ENCODE results near the gene ZBED3. TPM values are rescaled to one million over a fixed set of nuclear protein-coding genes. Genes with fewer than 3 reads are reported as not detected.

The ZBED3 gene
- total RNA-seq, 1 experiment from 2014 or later, result 14.8 TPM

DNA sequence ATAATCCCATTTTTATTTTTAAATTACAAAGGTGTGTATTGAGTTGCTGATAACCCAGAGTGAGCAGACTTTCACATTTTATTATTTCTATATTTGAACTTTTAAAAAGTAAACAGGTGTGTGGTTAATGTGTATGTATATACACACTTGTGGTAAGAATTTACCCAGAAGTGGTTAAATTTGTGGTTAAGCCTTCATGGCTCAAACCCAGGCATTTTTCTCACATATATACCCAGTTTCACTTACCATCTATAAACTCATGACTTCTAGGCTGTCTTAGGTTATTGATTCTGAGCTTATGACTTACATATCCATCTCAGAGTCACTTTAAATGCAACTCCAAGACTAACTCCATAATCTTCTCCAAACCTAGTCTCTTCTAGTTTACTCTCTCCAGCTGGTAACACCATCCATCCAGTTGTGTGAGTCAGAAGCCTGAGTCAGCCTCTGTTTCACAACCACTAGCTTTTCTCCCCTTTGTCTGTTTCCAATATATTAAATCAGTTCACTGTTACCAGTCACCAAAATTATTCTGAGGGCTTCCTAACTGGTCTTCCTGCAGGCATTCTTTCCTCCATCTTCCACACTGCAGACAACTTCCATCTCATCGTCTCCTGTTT, 20.2 kb downstream of the ZBED3 start:
- H3K4me1 Mint-ChIP-seq (ENCODE audit: insufficient read depth, unreplicated experiment), result peaks cover 9% of the 10 kb centered on the region
- intact Hi-C loops (cut with micrococcal nuclease), result no loop called here
- H3K4me3 Mint-ChIP-seq (ENCODE audit: unreplicated experiment), result no peak overlapping the region
- peaks cover 38% of the 10 kb centered on the region for H3K36me3 Mint-ChIP-seq (ENCODE audit: insufficient read depth, unreplicated experiment)
- H3K27me3 Mint-ChIP-seq (ENCODE audit: insufficient read depth, unreplicated experiment), result no peaks in the 10 kb centered on the region
- DNase-seq (ENCODE audit: unreplicated experiment), result peak; percentile 48
- no peak overlapping the region for H3K27ac Mint-ChIP-seq (ENCODE audit: low read depth, unreplicated experiment)
- H3K9me3 Mint-ChIP-seq (ENCODE audit: unreplicated experiment), result no peaks in the 10 kb centered on the region
- POLR2A ChIA-PET, result interaction anchor here (0.7 to 1.1 kb wide), 4 partner anchors 12 to 37 kb away, joined by 3 to 5 read pairs (median 3); partner anchors contain the start of gene AGGF1
- CTCF ChIA-PET, result interaction anchor here (1.0 to 1.6 kb wide), 3 partner anchors 10 to 425 kb away, joined by 4 to 7 read pairs (median 6); partner anchors contain the start of gene WDR41
- TF ChIP-seq, protein P1, sequence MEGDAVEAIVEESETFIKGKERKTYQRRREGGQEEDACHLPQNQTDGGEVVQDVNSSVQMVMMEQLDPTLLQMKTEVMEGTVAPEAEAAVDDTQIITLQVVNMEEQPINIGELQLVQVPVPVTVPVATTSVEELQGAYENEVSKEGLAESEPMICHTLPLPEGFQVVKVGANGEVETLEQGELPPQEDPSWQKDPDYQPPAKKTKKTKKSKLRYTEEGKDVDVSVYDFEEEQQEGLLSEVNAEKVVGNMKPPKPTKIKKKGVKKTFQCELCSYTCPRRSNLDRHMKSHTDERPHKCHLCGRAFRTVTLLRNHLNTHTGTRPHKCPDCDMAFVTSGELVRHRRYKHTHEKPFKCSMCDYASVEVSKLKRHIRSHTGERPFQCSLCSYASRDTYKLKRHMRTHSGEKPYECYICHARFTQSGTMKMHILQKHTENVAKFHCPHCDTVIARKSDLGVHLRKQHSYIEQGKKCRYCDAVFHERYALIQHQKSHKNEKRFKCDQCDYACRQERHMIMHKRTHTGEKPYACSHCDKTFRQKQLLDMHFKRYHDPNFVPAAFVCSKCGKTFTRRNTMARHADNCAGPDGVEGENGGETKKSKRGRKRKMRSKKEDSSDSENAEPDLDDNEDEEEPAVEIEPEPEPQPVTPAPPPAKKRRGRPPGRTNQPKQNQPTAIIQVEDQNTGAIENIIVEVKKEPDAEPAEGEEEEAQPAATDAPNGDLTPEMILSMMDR (IDR thresholded peaks at IDR 0.05; ENCODE audit: unreplicated experiment), result no peak
- no TSS peak for BruUV-seq (replicated peaks)

DNA sequence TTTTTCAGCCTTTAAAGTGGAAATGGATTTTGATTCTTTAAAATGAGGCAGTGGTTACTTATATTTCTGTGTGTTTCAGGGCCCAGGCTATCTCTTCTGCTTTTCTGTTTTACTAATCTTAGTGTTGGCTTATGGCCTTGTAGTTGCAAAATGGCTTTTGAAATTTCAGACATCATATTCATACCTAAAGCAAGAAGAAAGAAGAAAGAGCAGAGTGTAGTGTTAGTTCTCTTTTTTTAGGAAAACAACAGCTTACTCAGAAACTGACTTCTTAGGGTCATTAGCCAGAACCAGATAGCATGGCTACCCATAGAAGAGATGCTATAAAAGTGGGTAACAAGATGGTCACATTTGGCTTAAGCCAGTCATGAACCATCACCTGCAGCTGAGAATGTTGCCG, 20.9 kb downstream of the ZBED3 start:
- H3K4me1 Mint-ChIP-seq (ENCODE audit: insufficient read depth, unreplicated experiment), result peaks cover 9% of the 10 kb centered on the region
- ChIA-PET CTCF (interaction anchor here (0.6 kb wide), 1 partner anchor 17 kb away, joined by 3 read pairs; no protein-coding TSS in a partner anchor), POLR2A (interaction anchor here (0.7 kb wide), 1 partner anchor 35 kb away, joined by 3 read pairs; no protein-coding TSS in a partner anchor)
- TF ChIP-seq, protein P1 (IDR thresholded peaks at IDR 0.05; ENCODE audit: unreplicated experiment), result no peak
- no peak overlapping the region for H3K27ac Mint-ChIP-seq (ENCODE audit: low read depth, unreplicated experiment)
- peaks cover 45% of the 10 kb centered on the region for H3K36me3 Mint-ChIP-seq (ENCODE audit: insufficient read depth, unreplicated experiment)
- no peaks in the 10 kb centered on the region for H3K27me3 Mint-ChIP-seq (ENCODE audit: insufficient read depth, unreplicated experiment)
- no TSS peak for BruUV-seq (replicated peaks)
- H3K9me3 Mint-ChIP-seq (ENCODE audit: unreplicated experiment), result no peaks in the 10 kb centered on the region
- intact Hi-C loops (cut with micrococcal nuclease), result no loop called here
- no peak overlapping the region for H3K4me3 Mint-ChIP-seq (ENCODE audit: unreplicated experiment)
- no peak for DNase-seq (ENCODE audit: unreplicated experiment)

DNA sequence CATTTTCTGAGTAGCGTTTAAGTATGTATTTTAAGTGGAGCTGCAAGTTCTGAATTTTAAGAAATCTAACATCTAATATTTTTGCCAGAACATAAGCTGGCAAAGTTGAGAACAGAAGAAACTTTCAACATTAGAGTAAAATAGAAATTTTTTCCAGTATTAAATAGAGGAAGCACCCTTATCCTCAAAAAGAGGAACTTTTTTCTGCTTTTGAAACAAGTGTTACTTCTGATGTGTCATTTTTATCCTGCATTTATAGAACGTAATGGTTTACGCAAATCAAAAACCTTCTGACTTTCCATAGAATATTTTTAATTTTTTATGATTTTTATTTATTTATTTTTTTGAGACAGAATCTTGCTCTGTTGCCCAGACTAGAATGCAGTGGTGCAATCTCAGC, 21.8 kb downstream of the ZBED3 start:
- H3K9me3 Mint-ChIP-seq (ENCODE audit: unreplicated experiment), result no peaks in the 10 kb centered on the region
- no peak for DNase-seq (ENCODE audit: unreplicated experiment)
- H3K27me3 Mint-ChIP-seq (ENCODE audit: insufficient read depth, unreplicated experiment), result no peaks in the 10 kb centered on the region
- TF ChIP-seq, protein P1 (IDR thresholded peaks at IDR 0.05; ENCODE audit: unreplicated experiment), result no peak
- peaks cover 55% of the 10 kb centered on the region for H3K36me3 Mint-ChIP-seq (ENCODE audit: insufficient read depth, unreplicated experiment)
- no TSS peak for BruUV-seq (replicated peaks)
- POLR2A ChIA-PET, result no interaction called here
- CTCF ChIA-PET, result interaction anchor here (0.5 kb wide), 1 partner anchor 23 kb away, joined by 3 read pairs; no protein-coding TSS in a partner anchor
- peaks cover 9% of the 10 kb centered on the region for H3K4me1 Mint-ChIP-seq (ENCODE audit: insufficient read depth, unreplicated experiment)
- intact Hi-C loops (cut with micrococcal nuclease), result no loop called here
- no peak overlapping the region for H3K27ac Mint-ChIP-seq (ENCODE audit: low read depth, unreplicated experiment)
- H3K4me3 Mint-ChIP-seq (ENCODE audit: unreplicated experiment), result no peak overlapping the region

DNA sequence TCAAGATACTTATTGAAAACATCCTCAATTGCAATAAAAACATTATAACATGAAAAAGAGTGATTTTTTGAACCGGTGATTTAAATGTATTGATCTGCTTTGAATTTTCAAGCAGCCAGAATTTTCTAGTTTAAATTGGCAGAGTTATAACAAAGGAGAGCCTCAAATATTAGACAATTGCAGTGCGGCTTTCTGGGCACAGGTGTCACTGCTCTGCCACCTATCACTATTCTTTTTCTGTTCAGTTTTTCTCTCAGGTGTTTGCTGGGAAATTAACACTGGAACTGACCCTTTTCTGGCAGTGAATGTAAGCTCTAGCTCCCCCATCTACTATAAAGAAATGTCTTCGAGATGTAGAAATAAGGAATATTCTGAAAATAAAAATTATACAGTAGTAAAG, 23.0 kb downstream of the ZBED3 start:
- TF ChIP-seq, protein P1 (IDR thresholded peaks at IDR 0.05; ENCODE audit: unreplicated experiment), result no peak
- BruUV-seq (replicated peaks), result no TSS peak
- Mint-ChIP-seq H3K4me1 (ENCODE audit: insufficient read depth, unreplicated experiment) (peaks cover 9% of the 10 kb centered on the region), H3K9me3 (ENCODE audit: unreplicated experiment) (no peaks in the 10 kb centered on the region), H3K27ac (ENCODE audit: low read depth, unreplicated experiment) (no peak overlapping the region), H3K4me3 (ENCODE audit: unreplicated experiment) (no peak overlapping the region), H3K36me3 (ENCODE audit: insufficient read depth, unreplicated experiment) (peaks cover 60% of the 10 kb centered on the region), H3K27me3 (ENCODE audit: insufficient read depth, unreplicated experiment) (no peaks in the 10 kb centered on the region)
- intact Hi-C loops (cut with micrococcal nuclease), result no loop called here
- DNase-seq (ENCODE audit: unreplicated experiment), result no peak
- CTCF ChIA-PET, result interaction anchor here (0.6 kb wide), 1 partner anchor 207 kb away, joined by 4 read pairs; no protein-coding TSS in a partner anchor
- POLR2A ChIA-PET, result interaction anchor here (0.6 to 0.8 kb wide), 2 partner anchors 23 to 267 kb away, joined by 3 to 4 read pairs; partner anchors contain the start of gene ZBED3
